ENCODE measurements around the gene CERS1.

DNA sequence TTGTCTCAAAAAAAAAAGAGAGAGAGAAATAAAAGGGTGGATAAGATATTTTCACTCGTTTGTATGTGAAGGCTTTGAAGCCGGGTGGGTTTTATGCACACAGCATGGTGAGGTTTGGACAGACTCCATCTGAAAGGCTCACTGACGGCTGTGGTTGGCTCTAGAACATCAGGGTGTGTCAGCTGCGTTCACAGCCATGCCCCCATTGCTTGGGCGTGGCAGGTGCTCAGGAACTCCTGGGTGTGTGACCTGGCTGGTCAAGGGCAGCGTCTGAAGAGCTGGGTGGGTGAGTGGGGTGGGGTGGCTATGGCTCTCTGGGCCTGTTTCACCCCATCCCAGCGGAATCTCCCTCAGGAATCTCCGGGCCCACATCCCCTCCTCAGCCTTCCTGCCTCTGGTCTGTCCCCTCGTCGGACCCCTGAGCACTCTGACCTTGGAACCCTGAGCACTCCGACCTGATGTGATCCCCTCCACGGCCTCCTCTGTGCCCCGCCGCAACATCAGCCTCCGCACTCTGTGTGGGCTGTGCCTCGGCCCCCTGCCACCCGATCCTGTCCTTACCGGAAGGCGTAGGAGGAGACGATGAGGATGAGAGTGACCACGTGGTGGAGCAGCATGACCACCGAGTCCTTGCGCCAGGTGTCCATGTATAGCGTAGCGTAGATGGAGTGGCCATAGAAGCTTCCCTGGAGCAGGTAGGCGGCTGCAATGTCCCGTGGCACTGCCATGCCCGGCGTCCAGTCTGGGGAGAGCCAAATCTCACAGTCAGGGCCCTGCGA lies 12.2 kb downstream of the CERS1 start:
- TF ChIP-seq POLR2AphosphoS5 (IDR thresholded peaks at IDR 0.05), result no peak
- TF ChIP-seq, protein P1, sequence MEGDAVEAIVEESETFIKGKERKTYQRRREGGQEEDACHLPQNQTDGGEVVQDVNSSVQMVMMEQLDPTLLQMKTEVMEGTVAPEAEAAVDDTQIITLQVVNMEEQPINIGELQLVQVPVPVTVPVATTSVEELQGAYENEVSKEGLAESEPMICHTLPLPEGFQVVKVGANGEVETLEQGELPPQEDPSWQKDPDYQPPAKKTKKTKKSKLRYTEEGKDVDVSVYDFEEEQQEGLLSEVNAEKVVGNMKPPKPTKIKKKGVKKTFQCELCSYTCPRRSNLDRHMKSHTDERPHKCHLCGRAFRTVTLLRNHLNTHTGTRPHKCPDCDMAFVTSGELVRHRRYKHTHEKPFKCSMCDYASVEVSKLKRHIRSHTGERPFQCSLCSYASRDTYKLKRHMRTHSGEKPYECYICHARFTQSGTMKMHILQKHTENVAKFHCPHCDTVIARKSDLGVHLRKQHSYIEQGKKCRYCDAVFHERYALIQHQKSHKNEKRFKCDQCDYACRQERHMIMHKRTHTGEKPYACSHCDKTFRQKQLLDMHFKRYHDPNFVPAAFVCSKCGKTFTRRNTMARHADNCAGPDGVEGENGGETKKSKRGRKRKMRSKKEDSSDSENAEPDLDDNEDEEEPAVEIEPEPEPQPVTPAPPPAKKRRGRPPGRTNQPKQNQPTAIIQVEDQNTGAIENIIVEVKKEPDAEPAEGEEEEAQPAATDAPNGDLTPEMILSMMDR (IDR thresholded peaks at IDR 0.05), result no peak
